GM19324 (cell line): ENCODE measurements around the gene POLD1.

Experiments
- ATAC-seq: cut with Tn5 transposase; IDR thresholded peaks from one replicate; pipeline ENCODE4 v1.9.1; 2021; ENCODE audit warnings: mild to moderate bottlenecking, moderate library complexity; ENCODE audit not compliant: unreplicated experiment, low FRiP score

The POLD1 gene

DNA sequence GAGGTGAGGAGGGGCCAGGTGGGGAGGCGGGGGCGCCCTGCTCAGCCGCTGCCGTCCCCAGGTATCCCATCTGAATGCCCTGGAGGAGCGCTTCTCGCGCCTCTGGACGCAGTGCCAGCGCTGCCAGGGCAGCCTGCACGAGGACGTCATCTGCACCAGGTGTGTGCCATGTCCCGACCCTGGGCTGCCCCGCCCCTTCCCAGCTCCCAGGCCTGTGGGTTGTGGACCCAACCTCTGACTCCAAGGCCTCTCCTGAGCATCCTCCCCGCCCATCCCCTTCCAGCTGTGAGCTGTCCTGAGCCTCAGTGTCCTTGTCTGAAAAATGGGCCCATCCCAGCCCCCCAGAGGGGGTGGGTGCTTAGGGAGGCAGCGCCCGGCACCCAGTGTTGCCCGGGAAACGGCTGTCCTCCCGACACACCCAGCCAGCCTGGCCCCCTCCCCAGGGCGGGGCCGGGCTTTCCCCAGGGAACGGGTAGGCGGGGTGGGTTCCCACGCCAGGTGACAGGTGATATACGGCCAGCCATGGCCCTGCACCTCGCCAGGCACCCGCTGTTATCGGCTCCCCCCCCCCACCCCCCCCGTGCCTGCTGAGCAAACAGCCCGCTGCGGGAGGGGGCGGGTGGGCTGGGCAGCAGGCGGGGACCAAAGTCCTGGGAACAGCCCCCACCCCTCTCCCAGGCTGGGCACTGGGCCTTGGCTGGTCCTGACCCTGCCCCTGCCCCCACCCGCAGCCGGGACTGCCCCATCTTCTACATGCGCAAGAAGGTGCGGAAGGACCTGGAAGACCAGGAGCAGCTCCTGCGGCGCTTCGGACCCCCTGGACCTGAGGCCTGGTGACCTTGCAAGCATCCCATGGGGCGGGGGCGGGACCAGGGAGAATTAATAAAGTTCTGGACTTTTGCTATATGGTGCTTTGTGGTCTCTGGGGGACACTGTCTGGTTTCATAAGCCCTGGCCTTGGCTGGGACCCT is 33.2 kb downstream of the POLD1 start:
- ATAC-seq: no peak

DNA sequence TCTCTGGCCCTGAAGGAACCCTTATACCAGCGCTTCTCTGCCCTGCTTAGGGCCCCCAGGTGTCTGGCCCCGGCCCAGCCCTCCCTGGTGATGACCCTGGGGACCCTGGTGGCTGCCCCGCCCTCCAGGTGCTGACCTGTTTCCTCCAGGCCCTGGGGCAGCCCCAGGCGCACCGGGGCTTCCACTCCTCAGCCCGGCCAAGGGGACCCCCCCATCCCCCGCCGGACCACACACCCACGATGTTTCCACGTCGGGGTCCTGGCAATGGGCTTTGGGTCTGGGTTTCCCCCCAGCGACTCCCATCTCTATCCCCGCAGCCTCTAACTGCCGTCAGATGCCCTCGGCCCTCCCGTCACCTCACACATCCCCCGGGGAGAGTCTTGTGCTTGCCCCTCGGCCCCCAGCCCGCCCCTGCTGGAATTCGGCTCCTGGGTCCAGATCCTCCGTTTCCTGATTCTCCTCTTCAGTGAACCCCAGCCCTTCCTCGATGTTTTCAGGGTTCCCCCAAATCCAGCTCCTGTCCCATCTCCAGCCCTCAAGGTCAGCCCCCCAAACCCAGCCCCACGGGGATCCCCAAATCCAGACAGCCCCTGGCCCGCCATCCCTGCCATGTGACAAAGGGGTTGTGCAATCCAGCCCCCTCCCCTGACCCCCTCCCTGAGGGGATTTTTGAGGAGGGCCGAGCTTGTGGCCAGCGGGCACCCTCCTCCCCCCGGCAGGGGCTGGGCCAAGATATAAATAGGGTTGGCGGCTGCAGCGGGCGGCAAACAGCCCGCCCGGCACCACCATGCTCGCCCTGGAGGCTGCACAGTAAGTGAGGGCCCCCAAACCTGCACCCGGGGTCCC is 34.3 kb downstream of the POLD1 start, which contains the start of gene SPIB:
SPIB (plus strand) TSS at position 763 of the 846 bp plus-strand sequence; CDS start at position 788, 25 bp downstream.
- ATAC-seq: no peak

- no peak for ATAC-seq
These were observed 35.0 kb downstream of the POLD1 start for GRCh38 chr19:50419022-50419579.

- no peak for ATAC-seq
These were observed 35.5 kb downstream of the POLD1 start for GRCh38 chr19:50419580-50420035.

DNA sequence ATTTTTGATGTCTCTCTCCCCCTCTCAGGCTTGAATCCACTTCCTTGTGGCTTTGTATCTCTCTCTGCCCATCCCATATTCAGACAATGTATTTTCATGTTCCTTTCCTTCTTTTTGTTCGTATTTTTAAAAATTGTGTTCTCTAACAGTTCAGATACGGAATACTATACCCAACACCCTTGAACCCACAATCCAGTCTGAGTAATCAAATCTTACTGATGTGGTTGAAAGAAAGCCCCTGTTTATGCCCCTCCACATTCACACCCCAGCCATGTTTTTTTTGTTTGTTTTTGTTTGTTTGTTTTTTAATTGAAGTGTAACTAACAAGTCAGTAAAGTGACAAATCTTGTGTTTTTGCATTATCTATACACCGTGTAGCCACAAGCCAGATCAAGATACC is 36.0 kb downstream of the POLD1 start:
- no peak for ATAC-seq

GRCh38 chr19:50420808-50421207 is 36.7 kb downstream of the POLD1 start:
- no peak for ATAC-seq

- no peak for ATAC-seq
These were observed 38.5 kb downstream of the POLD1 start for GRCh38 chr19:50422397-50423278.

GRCh38 chr19:50423279-50424113 is 39.3 kb downstream of the POLD1 start:
- ATAC-seq: no peak

GRCh38 chr19:50425581-50425980 is 41.4 kb downstream of the POLD1 start:
- ATAC-seq: no peak

DNA sequence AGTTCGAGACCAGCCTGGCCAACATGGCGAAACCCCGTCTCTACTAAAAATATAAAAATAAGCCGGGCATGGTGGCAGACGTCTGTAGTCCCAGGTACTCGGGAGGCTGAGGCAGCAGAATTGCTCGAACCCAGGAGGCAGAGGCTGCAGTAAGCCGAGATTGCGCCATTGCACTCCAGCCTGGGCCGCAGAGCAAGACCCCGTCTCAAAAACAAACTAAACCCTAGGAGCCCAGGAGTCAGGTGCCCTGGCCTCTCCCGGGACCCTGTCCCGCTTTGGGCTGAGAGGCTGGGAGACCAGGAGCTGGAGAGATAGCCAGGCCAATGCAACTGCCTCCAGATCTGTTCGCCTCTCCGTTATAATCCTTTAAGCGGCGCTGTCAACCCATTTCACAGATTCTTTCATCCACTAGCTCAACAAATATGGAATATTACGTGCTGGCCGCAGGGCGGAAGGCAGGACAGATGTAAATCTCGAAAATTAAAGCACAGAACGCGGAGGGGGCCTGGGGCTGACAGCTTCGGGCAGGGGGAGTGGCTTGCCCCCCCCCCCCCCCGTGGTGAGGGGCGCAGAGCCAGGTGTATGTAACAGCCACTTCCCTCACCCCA is 43.3 kb downstream of the POLD1 start:
- no peak for ATAC-seq

DNA sequence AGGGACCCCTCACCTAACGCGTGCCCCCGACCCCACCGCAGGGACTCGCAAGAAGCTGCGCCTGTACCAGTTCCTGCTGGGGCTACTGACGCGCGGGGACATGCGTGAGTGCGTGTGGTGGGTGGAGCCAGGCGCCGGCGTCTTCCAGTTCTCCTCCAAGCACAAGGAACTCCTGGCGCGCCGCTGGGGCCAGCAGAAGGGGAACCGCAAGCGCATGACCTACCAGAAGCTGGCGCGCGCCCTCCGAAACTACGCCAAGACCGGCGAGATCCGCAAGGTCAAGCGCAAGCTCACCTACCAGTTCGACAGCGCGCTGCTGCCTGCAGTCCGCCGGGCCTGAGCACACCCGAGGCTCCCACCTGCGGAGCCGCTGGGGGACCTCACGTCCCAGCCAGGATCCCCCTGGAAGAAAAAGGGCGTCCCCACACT is 43.9 kb downstream of the POLD1 start:
- no peak for ATAC-seq

DNA sequence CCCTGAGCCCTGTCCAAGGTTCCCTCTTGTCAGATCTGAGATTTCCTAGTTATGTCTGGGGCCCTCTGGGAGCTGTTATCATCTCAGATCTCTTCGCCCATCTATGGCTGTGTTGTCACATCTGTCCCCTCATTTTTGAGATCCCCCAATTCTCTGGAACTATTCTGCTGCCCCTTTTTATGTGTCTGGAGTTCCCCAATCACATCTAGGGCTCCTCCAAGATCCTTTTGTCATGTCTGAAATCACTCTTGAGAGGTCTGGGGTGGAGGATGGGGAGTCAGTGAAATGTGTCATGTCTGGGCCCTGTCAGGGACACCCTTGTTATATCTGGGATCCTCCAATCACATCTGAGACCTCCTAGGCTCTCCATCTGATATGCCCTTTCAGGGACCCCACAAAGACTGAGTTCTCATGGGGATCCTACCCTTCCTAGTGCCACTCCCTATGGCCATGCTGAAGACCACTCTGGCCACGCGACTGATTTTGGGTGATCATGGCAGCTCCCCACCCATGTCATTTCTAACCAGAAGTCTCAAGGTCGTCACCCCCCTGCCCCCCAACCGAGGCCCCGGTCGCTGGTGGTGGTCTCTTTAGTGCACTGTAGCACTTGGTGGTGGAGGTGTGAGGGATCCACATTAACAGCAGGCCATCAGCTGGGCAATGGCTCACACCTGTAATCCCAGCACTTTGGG is 44.8 kb downstream of the POLD1 start:
- no peak for ATAC-seq

GRCh38 chr19:50430888-50431342 is 46.8 kb downstream of the POLD1 start:
- no peak for ATAC-seq

GRCh38 chr19:50431343-50432220 is 47.4 kb downstream of the POLD1 start:
- peak; percentile 73 for ATAC-seq

DNA sequence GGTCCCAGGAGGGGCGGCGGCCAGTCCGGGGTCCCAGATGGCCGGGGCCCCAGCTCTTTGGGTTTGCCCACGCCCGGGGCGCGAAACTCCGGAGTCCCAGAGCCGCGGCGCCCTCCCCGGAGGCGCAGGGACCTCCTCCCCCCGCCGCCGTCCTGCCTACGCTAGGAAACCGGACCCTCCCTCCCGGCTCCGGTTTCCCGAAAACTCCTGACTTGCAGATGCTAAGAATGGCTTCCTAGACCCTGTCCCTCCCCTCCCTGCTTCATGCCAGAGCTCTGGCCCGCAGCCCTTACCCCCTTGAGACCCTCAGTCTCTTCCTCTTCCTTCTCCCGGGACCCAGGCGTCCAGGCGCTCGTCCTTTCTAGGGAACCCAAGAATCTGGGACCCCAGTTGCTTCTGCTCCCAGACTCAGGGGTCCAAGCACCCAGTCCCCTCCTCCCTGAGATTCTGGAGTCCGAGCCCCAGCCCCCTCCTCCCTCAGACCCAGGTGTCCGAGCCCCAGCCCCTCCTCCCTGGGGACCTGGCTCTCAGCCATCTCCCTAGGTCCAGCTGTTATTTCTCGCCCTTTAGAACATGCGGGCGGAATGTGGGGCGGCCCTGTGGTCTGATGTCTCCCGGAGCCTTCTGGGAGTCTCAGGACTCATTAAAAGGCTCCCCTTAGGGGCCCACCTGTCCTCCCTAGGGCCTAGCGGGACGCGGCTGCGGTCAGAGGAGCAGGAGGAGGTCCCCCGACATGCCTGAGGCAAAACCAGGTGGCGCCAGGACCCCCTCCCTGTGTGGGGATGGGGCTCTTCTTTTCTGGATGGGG is 48.3 kb downstream of the POLD1 start, which contains the start of gene MYBPC2:
MYBPC2 (plus strand) TSS at position 672 of the 808 bp plus-strand sequence; CDS start at position 734, 62 bp downstream.
- ATAC-seq: no peak
